Measurements from ENCODE around the gene REX1BD. TPM values are rescaled to one million over a fixed set of nuclear protein-coding genes. Genes with fewer than 3 reads are reported as not detected.

REX1BD gene
- polyA plus RNA-seq, 2 donors, result 48.4 to 59.0 TPM

Other genes starting within 250 kb of the REX1BD start
- 1 to 10 TPM; 1.8 to 1.9 TPM for gene PGPEP1, start 248.2 kb upstream of the REX1BD start, polyA plus RNA-seq
- 1 to 10 TPM in 1 of 2 donors, under 1 TPM in 1; 0.24 to 2.8 TPM for gene GDF15, start 202.6 kb upstream of the REX1BD start, polyA plus RNA-seq
- under 1 TPM; 0.55 to 0.66 TPM for gene LRRC25, start 191.2 kb upstream of the REX1BD start, polyA plus RNA-seq
- gene SSBP4, start 169.4 kb upstream of the REX1BD start, polyA plus RNA-seq, result 10 to 100 TPM; 25.4 to 25.9 TPM
- gene ISYNA1, start 150.7 kb upstream of the REX1BD start, polyA plus RNA-seq, result 10 to 100 TPM; 17.5 to 42.7 TPM
- gene ELL, start 66.7 kb upstream of the REX1BD start, polyA plus RNA-seq, result 1 to 10 TPM; 7.1 to 9.1 TPM
- 100 to 1,000 TPM; 175 to 269 TPM for gene FKBP8, start 45.2 kb upstream of the REX1BD start, polyA plus RNA-seq
- gene KXD1, start 30.9 kb upstream of the REX1BD start, polyA plus RNA-seq, result 10 to 100 TPM; 43.7 to 68.1 TPM
- 1,000 to 10,000 TPM in 1 of 2 donors, 100 to 1,000 TPM in 1; 709 to 1,325 TPM for gene UBA52, start 16.9 kb upstream of the REX1BD start, polyA plus RNA-seq
- gene CRLF1, start 18.0 kb downstream of the REX1BD start, polyA plus RNA-seq, result 10 to 100 TPM in 1 of 2 donors, 1 to 10 TPM in 1; 2.8 to 11.1 TPM
- gene TMEM59L, start 24.1 kb downstream of the REX1BD start, polyA plus RNA-seq, result under 1 TPM; 0.41 to 0.71 TPM
- 1 to 10 TPM; 1.8 to 2.0 TPM for gene KLHL26, start 48.2 kb downstream of the REX1BD start, polyA plus RNA-seq
- gene CRTC1, start 94.9 kb downstream of the REX1BD start, polyA plus RNA-seq, result 1 to 10 TPM; 2.1 to 4.0 TPM
- gene COMP, start 202.5 kb downstream of the REX1BD start, polyA plus RNA-seq, result 1 to 10 TPM in 1 of 2 donors, under 1 TPM in 1; 0.71 to 4.0 TPM
- 10 to 100 TPM; 28.1 to 41.7 TPM for gene UPF1, start 243.2 kb downstream of the REX1BD start, polyA plus RNA-seq

All from esophagus (tissue), 2 donors.